Central memory CD4-positive, alpha-beta T cell (primary cell): ENCODE results near the gene GRIN2A.

Experiments
- DNase-seq: peaks from one replicate; pipeline ENCODE4 v3.0.0; 2022

Gene GRIN2A

GRCh38 chr16:9846362-9847099, 335.7 kb downstream of the GRIN2A start:
- DNase-seq, result no peak

- no peak for DNase-seq
Measured at GRCh38 chr16:9845661-9846361, 336.4 kb downstream of the GRIN2A start.

- no peak for DNase-seq
Measured at GRCh38 chr16:9844361-9844760, 337.9 kb downstream of the GRIN2A start.

- no peak for DNase-seq
Measured at GRCh38 chr16:9843424-9844018, 338.7 kb downstream of the GRIN2A start.

GRCh38 chr16:9840761-9841665, 341.2 kb downstream of the GRIN2A start:
- no peak for DNase-seq

GRCh38 chr16:9837481-9837880, 344.7 kb downstream of the GRIN2A start:
- DNase-seq, result no peak

GRCh38 chr16:9836118-9836736, 346.0 kb downstream of the GRIN2A start:
- DNase-seq, result no peak

- DNase-seq, result no peak
Measured at GRCh38 chr16:9827062-9827752, 355.0 kb downstream of the GRIN2A start.

GRCh38 chr16:9826656-9827055, 355.6 kb downstream of the GRIN2A start:
- no peak for DNase-seq

GRCh38 chr16:9824200-9825068, 357.8 kb downstream of the GRIN2A start:
- DNase-seq, result no peak

- DNase-seq, result no peak
Measured at GRCh38 chr16:9823510-9823909, 358.7 kb downstream of the GRIN2A start.

- DNase-seq, result no peak
Measured at GRCh38 chr16:9821970-9822369, 360.3 kb downstream of the GRIN2A start.

- DNase-seq, result no peak
Measured at GRCh38 chr16:9821331-9821730, 360.9 kb downstream of the GRIN2A start.

- no peak for DNase-seq
Measured at GRCh38 chr16:9820476-9821246, 361.6 kb downstream of the GRIN2A start.

- DNase-seq, result no peak
Measured at GRCh38 chr16:9818702-9819101, 363.5 kb downstream of the GRIN2A start.

GRCh38 chr16:9817586-9817985, 364.6 kb downstream of the GRIN2A start:
- no peak for DNase-seq

- DNase-seq, result no peak
Measured at GRCh38 chr16:9816644-9817043, 365.6 kb downstream of the GRIN2A start.

- no peak for DNase-seq
Measured at GRCh38 chr16:9813665-9814064, 368.6 kb downstream of the GRIN2A start.

GRCh38 chr16:9808210-9808609, 374.0 kb downstream of the GRIN2A start:
- DNase-seq, result no peak

- DNase-seq, result no peak
Measured at GRCh38 chr16:9807302-9807701, 374.9 kb downstream of the GRIN2A start.
